OCI-LY3 (cell line): ENCODE results near the gene FUOM.

Source experiments
- H2AFZ ChIP-seq: fragments of 200-600, 300-600 bp; shearing (Covaris generic); 2 replicates; pipeline ENCODE4 v1.6.0; 2014; ENCODE audit warnings: antibody characterized with exemption, low read depth, low read length
- H3K27ac ChIP-seq: fragments of 200-600, 300-600 bp; sonication (generic); 2 replicates; pipeline ENCODE4 v1.5.1; 2014; ENCODE audit warnings: mild to moderate bottlenecking, low read length, moderate library complexity, mixed read lengths
- H3K27me3 ChIP-seq: fragments of 200-600, 300-600 bp; sonication (generic); 2 replicates; pipeline ENCODE4 v1.6.1; 2014; ENCODE audit warnings: low read depth, low read length, mixed read lengths
- H3K36me3 ChIP-seq: fragments of 200-600, 300-600 bp; sonication (generic); replicated peaks from 2 replicates; pipeline ENCODE3; 2014; ENCODE audit warnings: low read depth, low read length, mixed read lengths
- H3K4me1 ChIP-seq: fragments of 300-600, 200-600 bp; sonication (generic); 2 replicates; pipeline ENCODE4 v1.6.1; 2014; ENCODE audit warnings: low read length, mixed read lengths
- H3K4me2 ChIP-seq: fragments of 200-600, 300-600 bp; sonication (generic); 2 replicates; pipeline ENCODE4 v1.6.1; 2014; ENCODE audit warnings: low read length, mixed read lengths
- H3K4me3 ChIP-seq: fragments of 300-600, 200-600 bp; sonication (generic); 2 replicates; pipeline ENCODE4 v1.5.1; 2014; ENCODE audit warnings: antibody characterized with exemption, mild to moderate bottlenecking, low read length, moderate library complexity
- H3K79me2 ChIP-seq: fragments of 300-600, 200-600 bp; shearing (Covaris generic); 2 replicates; pipeline ENCODE4 v1.6.1; 2014; ENCODE audit warnings: mild to moderate bottlenecking, low read length, mixed read lengths
- H3K9ac ChIP-seq: fragments of 300-600, 200-600 bp; shearing (Covaris generic); 2 replicates; pipeline ENCODE4 v1.6.0; 2014; ENCODE audit warnings: mild to moderate bottlenecking, low read length, moderate library complexity
- H3K9me3 ChIP-seq: fragments of 200-600, 300-600 bp; shearing (Covaris generic); 2 replicates; pipeline ENCODE4 v1.6.1; 2014; ENCODE audit warnings: low read length, mixed read lengths; ENCODE audit not compliant: insufficient read depth
- H4K20me1 ChIP-seq: fragments of 200-600, 300-600 bp; sonication (generic); 2 replicates; pipeline ENCODE4 v1.6.1; 2016; ENCODE audit warnings: low read length, mixed read lengths; ENCODE audit not compliant: insufficient read depth
- EZH2phosphoT487 ChIP-seq: fragments of 200-600 bp; shearing (Covaris generic); IDR thresholded peaks from 2 replicates; pipeline ENCODE4 v1.6.1; 2018; ENCODE audit warnings: antibody characterized with exemption, mixed run types, low read depth
- TF ChIP-seq, protein P1 (sequence below): fragments of 200-600, 300-600 bp; sonication (generic); IDR thresholded peaks from 2 replicates; pipeline ENCODE4 v1.5.1; 2014; ENCODE audit warnings: antibody characterized with exemption, low read length, low read depth

The FUOM gene

DNA sequence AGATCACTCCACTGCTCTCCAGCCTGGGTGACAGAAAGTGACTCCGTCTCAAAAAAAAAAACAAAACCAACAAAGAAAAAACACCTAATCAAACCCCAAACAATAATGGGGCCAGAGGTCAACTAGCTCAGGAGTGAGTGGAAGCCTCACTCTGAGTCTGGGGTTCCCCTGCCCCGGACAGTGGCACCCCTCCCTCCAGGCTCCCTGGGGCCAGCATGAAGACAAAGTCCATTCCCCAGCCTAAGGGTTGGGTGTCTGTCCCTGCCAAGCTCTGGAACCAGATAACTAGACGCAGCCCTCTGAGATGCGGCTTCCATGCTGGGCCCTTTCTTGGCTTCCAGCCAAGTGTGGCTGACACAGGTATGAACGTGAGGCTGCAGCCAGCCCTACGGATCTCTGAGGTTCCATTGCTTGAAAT is 1.7 kb upstream of the FUOM start:
- H3K27me3 ChIP-seq, result no peaks in the 10 kb centered on the region
- H3K4me3 ChIP-seq, result no peak overlapping the region
- peaks cover 9% of the 10 kb centered on the region for H3K79me2 ChIP-seq
- H3K27ac ChIP-seq, result no peak overlapping the region
- H4K20me1 ChIP-seq, result no peaks in the 10 kb centered on the region
- H3K4me2 ChIP-seq, result no peak overlapping the region
- no peak overlapping the region for H2AFZ ChIP-seq
- peaks cover 5% of the 10 kb centered on the region for H3K36me3 ChIP-seq
- TF ChIP-seq EZH2phosphoT487, result no peak
- H3K9ac ChIP-seq, result no peak overlapping the region
- peaks cover 8% of the 10 kb centered on the region; the same call in 1 of the 2 replicates for H3K4me1 ChIP-seq
- no peaks in the 10 kb centered on the region for H3K9me3 ChIP-seq

DNA sequence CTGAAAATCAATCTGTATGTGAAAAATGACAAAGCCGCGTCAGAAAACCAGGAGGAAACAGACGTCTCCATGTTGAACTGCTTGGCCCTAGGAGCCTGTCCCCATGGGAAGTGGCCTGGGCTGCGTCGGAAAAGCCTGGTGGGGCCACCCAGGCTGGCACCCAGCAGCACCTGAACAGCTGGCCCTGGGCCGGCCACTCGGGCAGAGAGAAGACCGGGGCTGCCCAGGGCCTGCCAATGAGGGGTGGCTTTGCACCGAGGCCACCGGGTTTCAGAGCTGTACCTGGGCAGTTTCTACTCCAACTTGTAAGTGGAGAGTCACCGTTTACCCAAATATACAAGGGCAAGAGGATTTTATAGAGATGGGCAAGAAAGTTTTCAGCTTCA is 1.1 kb upstream of the FUOM start:
- no peak overlapping the region for H3K4me2 ChIP-seq
- H3K79me2 ChIP-seq, result peaks cover 9% of the 10 kb centered on the region
- H3K36me3 ChIP-seq, result peaks cover 5% of the 10 kb centered on the region
- no peaks in the 10 kb centered on the region for H4K20me1 ChIP-seq
- no peak overlapping the region for H3K9ac ChIP-seq
- no peak overlapping the region for H2AFZ ChIP-seq
- peaks cover 8% of the 10 kb centered on the region; the same call in 1 of the 2 replicates for H3K4me1 ChIP-seq
- no peaks in the 10 kb centered on the region for H3K27me3 ChIP-seq
- H3K9me3 ChIP-seq, result no peaks in the 10 kb centered on the region
- no peak overlapping the region for H3K27ac ChIP-seq
- H3K4me3 ChIP-seq, result no peak overlapping the region
- TF ChIP-seq, protein P1, sequence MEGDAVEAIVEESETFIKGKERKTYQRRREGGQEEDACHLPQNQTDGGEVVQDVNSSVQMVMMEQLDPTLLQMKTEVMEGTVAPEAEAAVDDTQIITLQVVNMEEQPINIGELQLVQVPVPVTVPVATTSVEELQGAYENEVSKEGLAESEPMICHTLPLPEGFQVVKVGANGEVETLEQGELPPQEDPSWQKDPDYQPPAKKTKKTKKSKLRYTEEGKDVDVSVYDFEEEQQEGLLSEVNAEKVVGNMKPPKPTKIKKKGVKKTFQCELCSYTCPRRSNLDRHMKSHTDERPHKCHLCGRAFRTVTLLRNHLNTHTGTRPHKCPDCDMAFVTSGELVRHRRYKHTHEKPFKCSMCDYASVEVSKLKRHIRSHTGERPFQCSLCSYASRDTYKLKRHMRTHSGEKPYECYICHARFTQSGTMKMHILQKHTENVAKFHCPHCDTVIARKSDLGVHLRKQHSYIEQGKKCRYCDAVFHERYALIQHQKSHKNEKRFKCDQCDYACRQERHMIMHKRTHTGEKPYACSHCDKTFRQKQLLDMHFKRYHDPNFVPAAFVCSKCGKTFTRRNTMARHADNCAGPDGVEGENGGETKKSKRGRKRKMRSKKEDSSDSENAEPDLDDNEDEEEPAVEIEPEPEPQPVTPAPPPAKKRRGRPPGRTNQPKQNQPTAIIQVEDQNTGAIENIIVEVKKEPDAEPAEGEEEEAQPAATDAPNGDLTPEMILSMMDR, result no peak
- no peak for TF ChIP-seq EZH2phosphoT487

DNA sequence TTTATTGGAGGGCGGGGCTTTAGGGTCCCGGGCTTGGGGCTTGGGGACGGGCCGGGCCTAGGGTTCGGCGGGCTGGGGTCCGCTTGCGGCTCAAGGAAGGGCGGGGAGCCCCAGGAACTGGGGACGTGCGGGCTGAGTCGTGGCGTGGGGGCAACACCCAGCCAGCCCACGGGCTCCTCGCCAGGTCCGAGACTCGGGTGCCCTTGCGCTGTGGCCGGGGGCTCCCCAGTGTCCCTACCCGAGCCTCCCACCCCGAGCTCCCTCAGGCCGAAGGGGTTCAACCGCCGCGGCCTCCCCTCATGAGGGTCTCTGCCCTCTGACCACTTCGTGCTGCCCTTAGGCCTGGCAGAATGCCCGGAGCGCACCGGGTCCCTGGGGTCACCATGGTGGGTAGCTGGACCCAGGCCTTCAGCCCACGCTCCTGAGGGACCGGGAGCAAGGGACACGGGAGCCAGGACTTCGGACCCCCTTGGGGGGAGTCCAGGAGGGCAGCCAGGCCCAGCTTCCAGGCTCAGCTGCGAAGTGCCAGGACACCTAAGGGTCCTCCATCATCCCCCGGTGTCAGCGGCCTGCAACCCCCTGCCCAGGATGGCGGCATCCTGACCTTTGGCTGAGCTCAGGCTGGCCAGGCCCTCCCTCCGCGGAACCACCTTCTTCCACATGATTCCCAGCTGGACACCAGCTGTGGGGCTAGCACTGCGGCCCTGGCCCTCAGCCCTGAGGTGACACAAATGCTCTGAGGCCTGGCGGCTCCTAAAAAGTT is 524 bp upstream of the FUOM start:
- H3K4me1 ChIP-seq, result peaks cover 8% of the 10 kb centered on the region; the same call in 1 of the 2 replicates
- no peak overlapping the region for H3K4me2 ChIP-seq
- no peak for TF ChIP-seq EZH2phosphoT487
- TF ChIP-seq, protein P1, result no peak
- H2AFZ ChIP-seq, result no peak overlapping the region
- H3K27ac ChIP-seq, result no peak overlapping the region
- no peaks in the 10 kb centered on the region for H4K20me1 ChIP-seq
- no peak overlapping the region for H3K9ac ChIP-seq
- H3K9me3 ChIP-seq, result no peaks in the 10 kb centered on the region
- no peaks in the 10 kb centered on the region for H3K27me3 ChIP-seq
- peaks cover 5% of the 10 kb centered on the region for H3K36me3 ChIP-seq
- H3K4me3 ChIP-seq, result no peak overlapping the region
- peaks cover 9% of the 10 kb centered on the region for H3K79me2 ChIP-seq

DNA sequence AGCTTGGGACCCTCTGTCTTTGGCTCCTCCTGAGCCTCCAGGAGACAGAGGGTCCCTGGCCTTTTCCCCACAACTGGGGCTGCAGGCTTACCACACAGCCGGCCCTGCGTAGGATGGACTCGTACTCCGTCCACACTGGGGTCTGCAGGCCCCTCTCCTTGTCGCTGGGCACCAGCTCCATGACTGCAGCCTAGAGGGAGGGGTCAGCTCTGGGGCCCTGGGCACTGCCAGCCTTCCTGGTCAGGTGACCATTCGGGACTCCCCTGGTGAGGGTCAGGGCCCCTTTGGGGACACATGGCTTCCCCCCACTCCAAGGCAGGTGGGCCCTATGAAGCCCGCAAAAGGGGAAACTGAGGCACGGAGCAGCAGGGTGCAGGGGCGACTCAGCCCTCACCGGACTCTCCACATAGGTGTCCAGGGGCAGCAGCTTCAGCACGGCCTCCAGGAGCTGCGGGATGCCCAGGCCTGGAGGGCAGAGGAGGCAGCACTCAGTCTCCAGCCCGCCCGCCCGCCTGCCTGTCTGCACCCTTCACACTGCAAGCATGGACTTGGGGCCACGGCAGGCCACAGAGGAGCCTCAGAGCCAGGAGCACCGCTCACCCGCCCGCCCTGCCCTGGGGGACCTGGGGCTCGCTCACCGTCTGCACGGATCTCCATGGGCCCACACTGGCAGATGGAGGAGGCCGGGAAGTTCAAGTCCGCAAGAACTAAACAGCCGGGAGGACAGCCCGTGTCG is 1.1 kb downstream of the FUOM start:
- Histone ChIP-seq H3K4me2 (peak overlapping the region; percentile 95), H4K20me1 (no peaks in the 10 kb centered on the region), H3K36me3 (peaks cover 5% of the 10 kb centered on the region), H3K9me3 (no peaks in the 10 kb centered on the region), H3K4me1 (peaks cover 8% of the 10 kb centered on the region; the same call in 1 of the 2 replicates), H3K9ac (peak overlapping the region; percentile 96), H3K79me2 (peaks cover 9% of the 10 kb centered on the region), H3K27me3 (no peaks in the 10 kb centered on the region), H3K4me3 (peak overlapping the region; percentile 94), H2AFZ (no peak overlapping the region), H3K27ac (peak overlapping the region; percentile 55; the same call in 1 of the 2 replicates)
- TF ChIP-seq EZH2phosphoT487, result no peak
- TF ChIP-seq, protein P1, result no peak
